Measurements from ENCODE around the gene PAK4.

PAK4 gene

DNA sequence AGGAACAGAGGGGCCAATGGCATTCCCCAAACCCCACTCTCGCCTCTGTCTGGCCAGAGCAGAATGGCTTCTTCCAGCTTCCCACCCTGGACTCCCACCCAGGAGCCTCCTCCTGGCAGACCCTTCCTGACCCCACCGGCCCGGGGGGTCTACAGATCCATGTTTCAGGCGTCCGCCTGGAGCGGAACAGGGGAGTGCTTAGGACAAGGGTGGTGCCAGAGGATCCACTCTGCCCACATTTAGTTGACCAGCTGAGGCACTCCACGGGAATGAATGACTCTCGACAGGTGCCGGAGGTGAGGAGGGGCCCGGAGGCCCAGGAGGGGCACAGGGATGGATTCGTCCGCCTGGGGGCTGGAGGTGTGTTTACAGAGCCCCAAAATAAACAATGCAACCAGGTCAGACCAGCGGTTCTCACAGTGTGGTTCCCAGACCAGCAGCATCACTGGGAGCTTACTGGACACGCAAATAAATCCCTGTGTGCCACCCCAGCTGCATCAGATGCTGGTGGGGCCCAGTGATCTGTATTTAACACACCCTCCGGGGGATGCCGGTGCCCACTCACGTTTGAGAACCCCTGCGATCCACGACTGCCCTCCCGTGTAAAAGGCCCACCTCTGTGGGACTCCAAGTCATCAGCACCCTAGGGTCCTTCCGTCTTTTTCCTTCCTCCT, 56.1 kb downstream of the PAK4 start:
- DNase-seq = no peak

DNA sequence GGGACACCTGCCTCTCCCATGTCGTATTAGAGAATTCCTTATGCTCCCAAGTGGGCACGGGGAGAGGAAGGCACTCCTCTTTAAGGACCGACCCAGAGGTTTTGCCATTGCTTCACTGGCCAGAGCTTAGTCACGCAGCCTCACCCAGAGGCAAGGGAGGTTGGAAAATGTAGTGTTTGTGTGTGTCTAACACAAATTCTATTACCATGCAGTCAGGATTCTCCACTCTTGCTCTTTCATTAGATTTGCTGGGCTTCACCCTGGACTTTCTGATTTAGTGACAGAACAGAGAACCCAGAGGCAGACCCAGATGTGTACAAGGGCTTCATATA, 56.6 kb downstream of the PAK4 start:
- DNase-seq = no peak

DNA sequence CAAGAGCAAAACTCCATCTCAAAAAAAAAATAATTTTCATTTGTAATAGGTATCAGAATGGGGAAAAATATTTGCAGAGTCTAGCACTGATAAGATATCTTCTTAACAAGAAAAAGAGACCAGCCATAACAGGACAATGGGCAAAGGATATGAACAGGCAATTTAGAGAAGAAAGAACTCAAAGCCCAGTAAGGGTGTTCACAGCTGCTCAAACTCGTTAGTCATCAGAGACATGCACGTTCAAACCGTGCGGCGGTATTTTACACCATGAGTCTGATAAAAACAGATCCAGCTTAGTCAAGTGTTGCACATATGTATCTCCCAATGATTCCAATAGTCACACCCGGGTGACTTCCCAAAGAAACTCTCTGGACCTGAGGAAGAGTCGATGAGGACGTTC, 57.5 kb downstream of the PAK4 start:
- DNase-seq = no peak

DNA sequence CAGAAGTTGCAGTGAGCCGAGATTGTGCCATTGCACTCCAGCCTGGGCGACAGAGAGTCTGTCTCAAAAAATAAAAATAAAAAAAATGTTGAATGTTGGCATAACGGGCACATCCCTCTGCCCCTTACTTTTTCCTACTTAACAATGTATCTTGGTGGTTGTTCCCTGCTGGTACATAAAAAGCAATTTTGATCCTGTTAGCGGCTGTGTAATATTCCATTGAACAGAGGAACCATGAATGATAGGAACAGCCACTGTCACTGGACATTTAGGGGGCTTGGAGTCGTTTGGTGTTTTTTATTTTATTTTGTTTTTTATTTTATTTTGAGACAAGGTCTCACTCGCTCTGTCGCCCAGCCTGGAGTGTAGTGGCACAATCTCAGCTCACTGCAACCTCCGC, 60.8 kb downstream of the PAK4 start:
- no peak for DNase-seq

DNA sequence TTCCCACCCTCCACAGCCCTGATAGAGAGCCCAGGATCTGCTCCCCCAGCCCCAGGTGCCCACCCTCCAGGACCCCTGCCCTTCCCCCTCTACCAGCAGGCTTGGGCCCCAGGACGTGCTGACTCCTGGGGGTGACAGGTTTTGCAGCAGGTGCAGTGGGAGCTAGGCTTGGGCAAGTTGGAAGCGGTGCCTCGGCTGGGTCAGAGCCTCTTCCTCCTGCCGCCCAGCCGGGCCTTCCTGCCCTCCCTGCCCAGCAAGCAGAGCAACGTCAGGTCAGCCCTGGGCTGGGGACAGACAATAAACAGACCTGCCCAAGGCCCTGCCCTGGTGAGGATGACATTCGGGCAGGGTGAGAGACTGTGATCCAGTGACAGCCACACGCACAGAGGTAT, 62.0 kb downstream of the PAK4 start:
- DNase-seq = no peak

DNA sequence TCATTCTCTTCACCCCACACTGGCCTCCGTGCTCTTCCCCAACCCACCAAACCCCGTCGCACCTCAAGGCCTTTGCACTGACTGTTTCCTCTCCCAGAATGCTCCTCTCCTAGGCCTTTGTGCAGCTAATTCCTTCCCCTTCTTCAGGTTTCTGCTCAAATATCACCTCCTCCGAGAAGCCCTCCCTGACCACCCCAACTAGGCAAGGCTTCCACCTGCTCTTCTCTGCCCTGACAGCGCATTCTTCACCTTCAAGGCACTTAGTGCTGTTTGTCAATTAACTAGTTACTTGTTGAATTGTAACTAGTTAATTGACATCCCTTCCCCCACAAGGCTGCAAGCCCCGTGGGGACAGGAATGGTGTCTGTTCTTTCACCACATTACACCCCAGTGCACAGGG, 63.4 kb downstream of the PAK4 start:
- DNase-seq = no peak

DNA sequence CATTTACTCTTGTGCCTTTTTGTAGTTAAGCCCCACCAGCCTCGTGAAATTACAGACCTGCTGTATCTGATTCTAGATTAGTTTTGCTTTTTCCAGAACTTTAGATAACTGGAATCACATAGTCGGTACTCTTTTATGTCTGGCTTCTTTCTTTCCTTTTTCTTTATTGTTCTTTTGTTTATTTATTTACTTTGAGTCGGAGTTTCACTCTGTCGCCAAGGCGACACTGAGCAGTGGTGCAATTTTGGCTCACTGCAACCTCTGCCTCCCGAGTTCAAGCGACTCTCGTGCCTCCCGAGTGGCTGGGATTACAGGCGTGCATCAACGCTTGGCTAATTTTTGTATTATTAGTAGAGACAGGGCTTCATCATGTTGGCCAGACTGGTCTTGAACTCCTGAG, 65.2 kb downstream of the PAK4 start:
- no peak for DNase-seq

DNA sequence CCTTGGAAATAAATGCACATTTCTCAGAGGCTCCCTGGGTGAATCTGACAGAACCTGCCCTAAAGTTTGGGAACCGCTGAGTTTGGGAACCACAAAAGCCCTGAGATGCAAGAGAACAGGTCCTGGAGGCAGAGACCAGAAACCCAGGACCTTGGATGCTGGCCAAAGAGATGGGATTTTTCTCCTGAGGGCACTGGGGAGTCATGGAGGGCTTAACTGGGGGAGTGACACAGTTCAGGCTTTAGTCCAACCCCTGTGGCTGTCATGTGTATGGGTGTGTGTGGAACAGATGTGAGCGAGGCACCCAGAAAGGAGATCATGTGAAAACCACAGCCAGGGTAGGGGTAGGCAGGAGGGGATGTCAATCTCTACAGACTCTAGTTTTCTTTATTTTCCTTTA, 67.3 kb downstream of the PAK4 start:
- no peak for DNase-seq

DNA sequence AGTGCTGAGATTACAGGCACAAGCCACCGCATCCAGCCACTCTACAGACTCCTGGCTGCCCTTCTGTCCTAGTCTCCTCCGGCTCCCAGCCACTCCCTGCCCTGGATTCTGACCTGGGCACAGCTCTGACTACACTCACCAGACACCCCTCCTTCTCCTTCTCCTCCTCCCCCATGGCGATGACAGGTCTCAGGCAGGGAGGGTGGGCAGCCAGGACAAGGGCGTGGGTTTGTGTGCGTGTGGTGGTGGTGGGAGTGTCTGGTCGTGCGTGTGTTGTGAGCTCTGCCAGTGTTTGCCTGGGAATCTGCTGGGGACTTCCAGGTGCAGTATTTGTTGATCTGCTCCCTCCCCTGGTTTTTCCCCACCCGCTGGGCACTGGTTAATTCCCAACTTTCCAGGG, 68.2 kb downstream of the PAK4 start:
- DNase-seq = no peak

DNA sequence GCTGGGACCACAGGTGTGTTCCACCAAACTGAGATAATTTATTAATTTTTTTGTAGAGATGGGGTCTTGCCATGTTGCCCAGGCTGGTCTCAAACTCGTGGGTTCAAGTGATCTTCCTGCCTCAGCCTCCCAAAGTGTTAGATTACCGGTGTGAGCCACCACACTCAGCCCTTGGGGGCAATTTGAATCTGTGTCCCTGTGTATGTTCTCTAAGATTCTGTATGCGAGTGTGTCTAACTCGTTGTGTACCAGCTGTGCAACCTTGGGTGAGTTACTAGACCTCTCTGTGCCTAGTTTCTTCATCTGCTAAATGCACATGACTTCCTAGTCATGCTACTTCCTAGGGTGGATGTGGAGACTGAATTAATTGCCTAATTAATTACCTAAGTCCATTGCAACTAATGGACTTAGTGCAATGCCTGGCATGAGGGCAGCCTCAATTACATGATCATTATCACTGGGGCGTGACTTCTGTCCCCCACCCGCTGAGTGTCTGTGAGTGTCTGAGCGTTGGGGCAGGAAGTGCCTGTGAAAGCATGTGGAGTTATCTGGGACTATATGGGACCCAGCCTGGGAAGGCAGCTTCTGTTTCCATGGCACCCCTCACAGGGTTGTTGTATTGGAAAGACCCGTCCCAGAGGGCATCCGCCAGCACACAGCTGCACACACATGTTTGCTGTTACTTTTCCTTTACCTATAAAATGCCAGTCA, 69.4 kb downstream of the PAK4 start:
- DNase-seq = no peak

DNA sequence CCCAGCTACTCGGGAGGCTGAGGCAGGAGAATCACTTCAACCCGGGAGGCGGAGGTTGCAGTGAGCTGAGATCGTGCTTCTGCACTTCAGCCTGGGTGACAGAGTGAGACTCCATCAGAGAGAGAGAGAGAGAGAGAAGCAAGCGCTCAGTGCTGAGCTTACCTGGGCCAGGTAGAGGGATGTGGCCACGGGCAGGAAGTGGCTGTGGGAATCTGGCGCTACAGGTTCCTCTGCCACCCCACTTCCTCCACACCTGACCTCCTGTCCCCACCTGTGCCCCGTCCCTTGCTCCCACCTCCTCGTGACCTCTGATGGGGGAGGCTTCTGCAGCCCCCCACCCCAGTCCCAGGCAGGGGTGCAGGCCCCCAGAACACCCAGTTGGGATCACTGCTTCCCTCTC, 70.2 kb downstream of the PAK4 start:
- no peak for DNase-seq

DNA sequence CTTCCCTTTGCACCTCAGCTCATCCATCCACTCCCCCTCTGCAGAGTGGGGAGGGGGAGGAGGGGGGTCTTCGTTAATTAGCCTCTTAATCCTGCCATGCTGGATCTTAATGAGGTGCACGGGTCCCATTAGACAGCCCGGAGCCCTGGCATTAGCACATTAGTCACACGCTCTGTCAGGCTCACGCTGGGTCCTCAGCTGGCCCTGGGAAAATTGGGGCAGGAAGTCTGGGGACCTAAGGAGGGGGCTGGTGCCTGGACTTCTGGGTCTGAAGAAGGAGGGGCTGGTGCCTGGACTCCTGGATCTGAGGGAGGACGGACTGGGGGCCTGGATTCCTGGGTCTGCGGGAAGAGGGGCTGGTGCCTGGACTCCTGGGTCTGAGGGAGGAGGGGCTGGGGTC, 70.7 kb downstream of the PAK4 start:
- no peak for DNase-seq

DNA sequence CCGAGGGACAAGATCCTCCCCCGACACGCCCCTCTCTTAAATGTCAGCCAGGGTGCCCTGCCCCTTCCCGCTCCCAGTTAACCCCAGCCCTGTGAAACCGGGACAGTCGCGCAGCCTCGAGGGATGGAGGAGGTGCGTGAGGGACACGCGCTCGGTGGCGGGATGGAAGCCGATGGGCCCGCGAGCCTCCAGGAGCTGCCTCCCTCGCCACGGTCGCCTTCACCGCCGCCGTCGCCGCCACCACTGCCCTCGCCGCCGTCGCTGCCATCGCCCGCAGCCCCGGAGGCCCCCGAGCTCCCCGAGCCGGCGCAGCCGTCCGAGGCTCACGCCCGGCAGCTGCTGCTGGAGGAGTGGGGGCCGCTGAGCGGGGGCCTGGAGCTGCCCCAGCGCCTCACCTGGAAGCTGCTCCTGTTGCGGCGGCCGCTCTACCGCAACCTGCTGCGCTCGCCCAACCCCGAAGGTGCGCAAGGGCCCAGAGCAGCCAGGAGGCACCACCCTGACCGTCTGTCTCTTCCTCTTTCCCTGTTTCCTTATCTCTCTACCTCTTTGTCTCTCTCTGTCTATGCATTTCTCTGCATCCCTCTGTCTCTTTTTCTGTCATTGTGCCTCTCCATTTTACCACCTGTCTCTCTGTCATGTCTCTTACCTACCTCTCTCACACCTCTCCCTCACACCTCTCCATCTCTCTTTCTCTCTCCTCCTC, 71.4 kb downstream of the PAK4 start, which contains the start of gene NCCRP1:
Gene NCCRP1, plus strand, starts transcription at position 105 of the 703 bp plus-strand sequence. Its CDS starts 19 bp downstream, at position 124.
- no peak for DNase-seq

DNA sequence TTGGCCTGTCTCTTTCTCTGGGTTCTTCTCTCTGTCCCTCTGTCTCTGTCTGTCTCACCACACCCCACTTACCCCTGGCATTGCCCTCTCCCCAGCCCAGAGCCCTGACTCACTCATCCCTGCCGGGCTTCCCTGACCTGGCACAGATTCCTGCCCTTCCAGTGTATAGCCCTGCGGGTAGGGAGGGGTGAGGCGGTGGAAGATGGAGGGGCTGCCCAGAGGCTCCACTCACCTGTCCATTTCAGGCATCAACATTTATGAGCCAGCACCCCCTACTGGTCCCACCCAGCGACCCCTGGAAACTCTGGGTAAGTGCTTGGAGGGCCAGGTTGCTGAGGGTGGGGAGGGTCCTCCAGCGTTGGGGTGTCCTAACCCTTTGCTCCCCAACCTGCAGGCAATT, 72.2 kb downstream of the PAK4 start:
- DNase-seq = no peak

DNA sequence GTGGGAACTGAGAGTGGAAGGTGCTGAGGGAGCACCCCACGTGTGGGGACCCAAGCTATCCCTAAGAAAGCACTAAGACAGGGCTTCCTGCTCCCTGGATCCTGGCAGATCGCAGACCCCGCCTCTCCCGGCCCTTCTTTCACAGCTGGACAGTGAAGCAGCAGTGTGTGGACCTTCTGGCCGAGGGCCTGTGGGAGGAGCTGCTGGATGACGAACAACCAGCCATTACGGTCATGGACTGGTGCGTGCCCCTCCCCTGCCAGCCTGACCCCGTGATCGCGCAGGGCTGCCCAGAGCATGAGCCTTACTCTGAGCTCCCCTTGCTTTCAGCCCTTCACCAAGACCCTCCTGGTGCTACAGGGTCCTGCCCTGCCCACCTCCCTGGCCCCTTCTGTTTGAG, 73.4 kb downstream of the PAK4 start:
- no peak for DNase-seq

DNA sequence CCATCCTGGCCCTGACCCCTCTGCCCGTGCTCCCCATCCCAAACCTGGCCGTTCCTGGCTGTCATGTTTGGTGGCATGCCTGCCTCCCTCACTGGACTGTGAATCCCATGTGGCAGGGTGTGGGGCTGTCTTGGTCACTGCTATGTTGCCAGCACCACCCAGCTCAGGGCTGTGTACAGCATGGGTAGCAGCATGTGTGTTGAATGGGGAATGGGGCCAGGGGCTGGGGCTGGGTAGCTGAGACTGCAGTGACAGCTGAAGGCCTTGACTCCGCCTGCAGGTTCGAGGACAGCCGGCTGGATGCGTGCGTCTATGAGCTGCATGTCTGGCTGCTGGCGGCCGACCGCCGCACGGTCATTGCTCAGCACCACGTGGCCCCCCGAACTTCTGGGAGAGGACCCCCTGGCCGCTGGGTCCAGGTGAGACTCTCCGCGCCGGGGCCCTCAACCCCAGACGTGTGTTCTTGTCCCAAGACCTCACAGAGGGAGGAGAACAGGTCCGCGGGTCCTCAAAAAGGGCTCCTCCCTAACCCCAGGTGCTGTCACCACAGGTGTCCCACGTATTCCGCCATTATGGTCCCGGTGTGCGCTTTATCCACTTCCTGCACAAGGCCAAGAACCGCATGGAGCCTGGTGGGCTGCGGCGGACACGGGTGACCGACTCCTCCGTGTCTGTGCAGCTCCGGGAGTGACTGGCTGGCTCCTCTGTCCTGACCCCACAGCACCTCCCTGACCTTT, 74.6 kb downstream of the PAK4 start:
- no peak for DNase-seq

DNA sequence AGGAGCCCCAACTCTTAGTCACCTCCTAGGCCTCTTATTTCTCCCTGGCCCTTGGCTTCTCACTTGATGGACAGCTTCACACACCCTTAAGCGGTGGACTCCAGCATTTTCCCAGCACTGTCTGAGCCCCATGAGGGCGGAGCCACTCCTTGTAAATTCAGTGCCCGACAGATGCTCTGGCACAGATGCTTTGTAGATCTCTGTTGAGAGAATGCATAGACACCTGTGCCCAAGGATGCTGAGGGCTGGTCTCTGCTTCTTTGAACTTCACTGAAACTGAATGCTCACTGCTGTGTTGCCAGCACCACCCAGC, 75.2 kb downstream of the PAK4 start:
- DNase-seq = no peak

DNA sequence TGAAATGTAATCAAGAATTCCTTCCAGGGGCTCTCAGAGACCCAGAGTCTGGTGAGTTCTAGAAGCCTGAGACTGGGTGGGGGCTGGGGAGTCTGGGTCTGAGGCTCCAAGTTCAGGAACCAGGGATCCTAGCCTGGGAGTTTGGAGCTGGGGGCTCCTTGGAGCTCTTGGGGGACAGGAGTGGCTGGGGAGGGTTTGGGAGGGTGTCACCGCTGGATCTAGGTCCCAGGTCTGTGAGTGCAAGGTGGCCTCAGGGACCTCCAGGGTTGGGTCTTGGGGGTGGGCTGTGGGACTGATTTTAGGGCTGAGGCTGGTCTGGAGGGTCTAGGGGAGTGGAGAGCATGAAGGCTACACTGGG, 77.4 kb downstream of the PAK4 start:
- DNase-seq = no peak

DNA sequence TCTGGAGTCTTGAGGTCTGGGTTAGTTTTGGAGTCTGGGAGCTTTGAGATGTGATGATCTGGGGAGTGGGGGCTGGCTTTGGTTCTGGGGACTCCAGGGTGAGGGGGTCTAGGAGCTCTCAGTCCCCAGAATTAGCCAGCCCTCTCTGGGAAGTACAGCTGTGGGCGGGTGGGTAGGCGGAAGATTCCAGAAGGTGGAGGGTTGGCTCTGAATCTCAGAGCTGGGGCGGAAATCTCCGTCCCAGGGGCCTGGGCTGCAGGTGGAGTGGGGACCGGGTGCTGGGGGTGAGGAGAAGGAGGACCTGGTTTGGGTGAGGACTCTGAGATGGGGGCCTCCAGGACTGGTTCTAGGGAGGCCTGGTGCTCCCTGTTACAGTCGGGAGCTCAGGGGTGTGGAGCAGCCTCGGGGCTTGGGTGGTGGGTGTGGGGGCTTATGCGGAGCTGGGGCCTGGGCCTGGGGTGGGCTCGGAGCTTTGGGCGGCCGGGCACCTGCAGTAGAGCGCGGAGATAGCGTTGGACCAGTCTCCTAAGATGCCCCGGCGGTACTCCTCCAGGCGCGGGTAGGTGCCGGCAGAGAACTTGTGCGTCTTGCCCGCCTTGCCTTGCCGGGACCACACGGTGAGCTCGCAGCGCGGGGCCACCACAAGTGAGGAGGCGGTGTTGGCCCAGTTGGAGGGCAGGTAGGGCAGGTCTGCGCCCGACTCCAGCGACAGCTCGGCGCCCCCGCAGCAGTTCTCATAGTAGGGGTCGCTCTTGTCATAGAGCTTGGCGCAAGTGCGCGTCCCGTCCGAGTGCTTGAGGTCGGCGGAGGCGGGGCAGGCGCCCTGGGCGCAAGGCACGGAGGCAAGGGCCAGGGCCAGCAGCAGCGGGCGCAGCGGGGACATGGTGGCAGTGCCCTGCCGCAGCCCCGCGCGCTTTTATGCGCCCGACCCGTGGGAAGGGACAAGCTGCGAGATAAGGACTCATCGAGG, 78.1 kb downstream of the PAK4 start, which contains the start of gene SYCN:
Gene SYCN, minus strand, starts transcription at position 892 of the 970 bp plus-strand sequence. Its CDS starts 9 bp downstream, at position 883.
- no peak for DNase-seq

DNA sequence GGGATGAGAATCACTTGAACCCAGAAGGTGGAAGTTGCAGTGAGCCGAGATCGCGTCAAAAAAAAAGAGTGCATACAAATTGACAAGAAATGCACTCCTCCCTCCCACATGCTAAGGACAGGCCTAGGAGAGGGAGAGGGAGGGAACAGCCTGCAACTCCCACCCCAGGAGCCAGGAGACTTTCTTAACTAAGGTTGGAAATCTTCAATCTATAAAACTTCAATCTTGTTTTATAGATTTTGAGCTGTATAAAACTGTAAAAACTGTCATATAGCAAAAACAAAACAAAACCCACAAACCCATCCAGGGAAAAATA, 79.8 kb downstream of the PAK4 start:
- DNase-seq = no peak

DNA sequence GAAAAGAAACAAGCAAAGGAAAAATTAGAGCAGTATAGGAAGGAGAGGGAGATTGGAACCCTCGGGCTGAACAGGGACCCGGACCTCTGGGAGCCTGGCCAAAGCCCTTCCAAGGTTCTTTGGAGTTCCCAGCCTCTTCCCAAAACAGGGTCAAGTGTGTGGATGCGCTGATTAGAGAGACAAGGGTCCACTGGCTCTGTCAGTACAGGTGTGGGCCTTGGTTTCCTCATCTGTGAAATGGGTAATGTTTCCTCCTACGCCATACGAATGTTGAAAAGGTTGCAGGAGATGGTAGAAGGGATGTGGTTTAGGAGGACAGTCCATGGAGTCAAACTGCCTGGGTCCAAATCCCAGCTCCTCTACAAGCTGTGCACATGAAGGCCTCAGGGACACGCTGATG, 80.5 kb downstream of the PAK4 start:
- DNase-seq = no peak

DNA sequence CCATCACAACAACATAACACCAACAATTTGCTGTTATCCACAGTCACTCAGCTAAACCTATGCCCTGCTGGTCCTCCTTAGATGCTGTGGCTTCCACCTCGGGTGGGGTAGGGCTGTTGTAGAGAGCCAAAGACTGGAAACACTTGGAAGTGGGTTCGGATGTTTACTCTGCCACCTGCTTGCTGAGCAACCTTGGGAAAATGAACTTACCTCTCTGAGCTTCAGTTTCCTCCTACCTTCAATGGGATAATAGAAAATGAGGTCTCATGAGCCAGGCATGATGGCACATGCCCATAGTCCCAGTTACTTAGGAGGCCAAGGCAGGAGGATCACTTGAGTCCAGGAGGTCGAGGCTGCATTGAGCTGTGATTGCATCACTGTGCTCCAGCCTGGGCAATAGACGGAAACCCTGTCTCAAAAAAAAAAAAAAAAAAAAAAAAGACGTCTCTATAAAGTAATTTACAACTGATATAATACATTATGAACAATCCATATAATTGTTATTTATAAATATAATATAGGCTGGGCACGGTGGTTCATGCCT, 81.8 kb downstream of the PAK4 start:
- no peak for DNase-seq
